Measurements from ENCODE around the gene RALGAPA2. TPM values are rescaled to one million over a fixed set of nuclear protein-coding genes. Genes with fewer than 3 reads are reported as not detected.
A peak's percentile ranks its signal among the peaks of the same experiment; 100 is the strongest.

Gene RALGAPA2
- total RNA-seq = 10 to 100 TPM; 21.2 to 21.9 TPM
- 17.3 TPM for polyA plus RNA-seq (2013, experiment 1 of 2)
- polyA plus RNA-seq (2013, experiment 2 of 2) = 18.6 TPM
- total RNA-seq = 15.7 to 178 (median 65.3) reads per million in 172 experiments

- CTCF ChIA-PET = interaction anchor here (1.3 kb wide), 1 partner anchor 9 kb away, joined by 3 read pairs; no protein-coding TSS in a partner anchor
- Mint-ChIP-seq H3K4me3 (peak within 1 kb of the TSS; percentile 98), H3K9me3 (no peaks in the 10 kb centered on the region), H3K36me3 (ENCODE audit: low read depth) (peaks cover 8% of the 10 kb centered on the region), H3K4me1 (ENCODE audit: low read depth) (peaks cover 40% of the 10 kb centered on the region), H3K27me3 (peaks cover 5% of the 10 kb centered on the region), H3K27ac (peak within 1 kb of the TSS; percentile 92)
- TF ChIP-seq, protein P1, sequence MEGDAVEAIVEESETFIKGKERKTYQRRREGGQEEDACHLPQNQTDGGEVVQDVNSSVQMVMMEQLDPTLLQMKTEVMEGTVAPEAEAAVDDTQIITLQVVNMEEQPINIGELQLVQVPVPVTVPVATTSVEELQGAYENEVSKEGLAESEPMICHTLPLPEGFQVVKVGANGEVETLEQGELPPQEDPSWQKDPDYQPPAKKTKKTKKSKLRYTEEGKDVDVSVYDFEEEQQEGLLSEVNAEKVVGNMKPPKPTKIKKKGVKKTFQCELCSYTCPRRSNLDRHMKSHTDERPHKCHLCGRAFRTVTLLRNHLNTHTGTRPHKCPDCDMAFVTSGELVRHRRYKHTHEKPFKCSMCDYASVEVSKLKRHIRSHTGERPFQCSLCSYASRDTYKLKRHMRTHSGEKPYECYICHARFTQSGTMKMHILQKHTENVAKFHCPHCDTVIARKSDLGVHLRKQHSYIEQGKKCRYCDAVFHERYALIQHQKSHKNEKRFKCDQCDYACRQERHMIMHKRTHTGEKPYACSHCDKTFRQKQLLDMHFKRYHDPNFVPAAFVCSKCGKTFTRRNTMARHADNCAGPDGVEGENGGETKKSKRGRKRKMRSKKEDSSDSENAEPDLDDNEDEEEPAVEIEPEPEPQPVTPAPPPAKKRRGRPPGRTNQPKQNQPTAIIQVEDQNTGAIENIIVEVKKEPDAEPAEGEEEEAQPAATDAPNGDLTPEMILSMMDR (IDR thresholded peaks at IDR 0.05) = no peak
- Histone ChIP-seq H3K27me3 (ENCODE audit: control insufficient read depth in 1 of 2, insufficient read depth in 2 of 2, low read length in 2 of 2) (no peaks in the 10 kb centered on the region), H3K4me1 (ENCODE audit: insufficient read depth, low read length) (peaks cover 15% of the 10 kb centered on the region), H3K27ac (ENCODE audit: low read depth in 1 of 2, low read length in 2 of 2) (peak within 1 kb of the TSS; percentile 79 to 95), H3K4me3 (ENCODE audit: low read length) (peak within 1 kb of the TSS; percentile 82), H3K36me3 (ENCODE audit: insufficient read depth, low read length) (no peaks in the 10 kb centered on the region), H3K9me3 (ENCODE audit: control insufficient read depth in 1 of 2, insufficient read depth in 1 of 2, low read length in 2 of 2) (no peaks in the 10 kb centered on the region)
- DNase-seq (peak; percentile 89 to 97 (median 94)), ATAC-seq (ENCODE audit: poor library complexity) (peak; percentile 93)
- POLR2A ChIA-PET = interaction anchor here (0.6 to 1.6 kb wide), 7 partner anchors 10 to 660 kb away, joined by 3 to 9 read pairs (median 5); partner anchors contain the start of genes CFAP61, CRNKL1, KIZ and XRN2
- intact Hi-C loops (cut with DNase I, micrococcal nuclease) = loop anchor here (1.0 to 10.0 kb wide), 6 partner anchors 412 to 1918 kb away; partner anchors contain the start of genes CFAP61 (in 1 of the 2), CRNKL1 (in 1 of the 2), KIZ (in 1 of the 2) and NAA20 (in 1 of the 2)
Observed at GRCh38 chr20:20712474-20713243, at the start of gene RALGAPA2. Gene RALGAPA2, minus strand, starts transcription at chr20:20712644. Its CDS starts 164 bp downstream, at chr20:20712480.

GRCh38 chr20:20761301-20761700, 48.9 kb upstream of the RALGAPA2 start:
- H3K9me3 ChIP-seq (ENCODE audit: control insufficient read depth in 1 of 2, insufficient read depth in 1 of 2, low read length in 2 of 2) = no peaks in the 10 kb centered on the region
- H3K4me1 Mint-ChIP-seq (ENCODE audit: low read depth) = no peaks in the 10 kb centered on the region
- POLR2A ChIA-PET = no interaction called here
- H3K27me3 Mint-ChIP-seq = peaks cover 25% of the 10 kb centered on the region
- ATAC-seq (ENCODE audit: poor library complexity) = no peak
- H3K27ac Mint-ChIP-seq = no peak overlapping the region
- no peaks in the 10 kb centered on the region for H3K36me3 ChIP-seq (ENCODE audit: insufficient read depth, low read length)
- CTCF ChIA-PET = no interaction called here
- no peaks in the 10 kb centered on the region for H3K9me3 Mint-ChIP-seq
- no peak overlapping the region for H3K27ac ChIP-seq (ENCODE audit: low read depth in 1 of 2, low read length in 2 of 2)
- TF ChIP-seq, protein P1 (IDR thresholded peaks at IDR 0.05) = no peak
- no peak overlapping the region for H3K4me3 ChIP-seq (ENCODE audit: low read length)
- no peaks in the 10 kb centered on the region for H3K36me3 Mint-ChIP-seq (ENCODE audit: low read depth)
- H3K4me1 ChIP-seq (ENCODE audit: insufficient read depth, low read length) = no peaks in the 10 kb centered on the region
- no peaks in the 10 kb centered on the region for H3K27me3 ChIP-seq (ENCODE audit: control insufficient read depth in 1 of 2, insufficient read depth in 2 of 2, low read length in 2 of 2)
- intact Hi-C loops (cut with DNase I, micrococcal nuclease) = no loop called here
- no peak for DNase-seq
- no peak overlapping the region for H3K4me3 Mint-ChIP-seq

DNA sequence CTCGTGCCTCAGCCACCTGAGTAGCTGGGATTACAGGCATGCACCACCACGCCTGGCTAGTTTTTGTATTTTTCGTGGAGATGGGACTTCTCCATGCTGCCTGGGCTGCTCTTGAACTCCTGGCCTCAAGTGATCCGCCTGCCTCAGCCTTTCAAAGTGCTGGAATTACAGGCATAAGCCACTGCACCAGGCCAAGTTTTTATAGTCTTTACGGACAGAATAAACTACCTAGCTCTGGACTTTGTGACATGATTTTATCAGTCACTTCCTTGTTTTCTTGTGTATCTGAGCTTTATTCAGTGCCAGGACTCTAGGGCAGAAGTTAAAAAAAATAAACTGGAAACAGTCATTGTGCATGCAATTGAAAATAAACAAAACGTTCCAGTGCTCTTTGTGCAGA, 46.7 kb upstream of the RALGAPA2 start:
- CTCF ChIA-PET = no interaction called here
- intact Hi-C loops (cut with DNase I, micrococcal nuclease) = no loop called here

More for the DNA sequence above, 46.7 kb upstream of the RALGAPA2 start:
- H3K27me3 ChIP-seq (ENCODE audit: control insufficient read depth in 1 of 2, insufficient read depth in 2 of 2, low read length in 2 of 2) = no peaks in the 10 kb centered on the region
- H3K36me3 Mint-ChIP-seq (ENCODE audit: low read depth) = no peaks in the 10 kb centered on the region
- H3K4me1 Mint-ChIP-seq (ENCODE audit: low read depth) = no peaks in the 10 kb centered on the region
- no peak overlapping the region for H3K4me3 ChIP-seq (ENCODE audit: low read length)
- H3K9me3 ChIP-seq (ENCODE audit: control insufficient read depth in 1 of 2, insufficient read depth in 1 of 2, low read length in 2 of 2) = no peaks in the 10 kb centered on the region
- no peaks in the 10 kb centered on the region for H3K36me3 ChIP-seq (ENCODE audit: insufficient read depth, low read length)
- H3K27ac Mint-ChIP-seq = no peak overlapping the region
- POLR2A ChIA-PET = no interaction called here
- DNase-seq (no peak), ATAC-seq (ENCODE audit: poor library complexity) (no peak)
- H3K4me3 Mint-ChIP-seq = no peak overlapping the region
- H3K27me3 Mint-ChIP-seq = peaks cover 19% of the 10 kb centered on the region
- H3K4me1 ChIP-seq (ENCODE audit: insufficient read depth, low read length) = no peaks in the 10 kb centered on the region
- TF ChIP-seq, protein P1 (IDR thresholded peaks at IDR 0.05) = no peak
- no peak overlapping the region for H3K27ac ChIP-seq (ENCODE audit: low read depth in 1 of 2, low read length in 2 of 2)
- H3K9me3 Mint-ChIP-seq = no peaks in the 10 kb centered on the region

Data from CD4-positive, alpha-beta T cell (primary cell).